HG03439 (cell line): ENCODE measurements around the gene SDK1.

ENCODE experiments used
- ATAC-seq: cut with Tn5 transposase; IDR thresholded peaks from one replicate; pipeline ENCODE4 v1.9.1; 2021; ENCODE audit warnings: mild to moderate bottlenecking, moderate library complexity; ENCODE audit not compliant: unreplicated experiment

Gene SDK1

GRCh38 chr7:4184653-4185052 is 883.6 kb downstream of the SDK1 start:
- ATAC-seq, result no peak

GRCh38 chr7:4185136-4185535 is 884.1 kb downstream of the SDK1 start:
- ATAC-seq, result no peak

- ATAC-seq, result no peak
Measured at GRCh38 chr7:4185721-4186512, 884.9 kb downstream of the SDK1 start.

- no peak for ATAC-seq
Measured at GRCh38 chr7:4186513-4186780, 885.4 kb downstream of the SDK1 start.

- ATAC-seq, result no peak
Measured at GRCh38 chr7:4188651-4189050, 887.6 kb downstream of the SDK1 start.

- no peak for ATAC-seq
Measured at GRCh38 chr7:4189131-4189570, 888.1 kb downstream of the SDK1 start.

- ATAC-seq, result no peak
Measured at GRCh38 chr7:4190010-4190981, 889.2 kb downstream of the SDK1 start.

- no peak for ATAC-seq
Measured at GRCh38 chr7:4191046-4191445, 890.0 kb downstream of the SDK1 start.

- no peak for ATAC-seq
Measured at GRCh38 chr7:4191525-4191924, 890.5 kb downstream of the SDK1 start.

- no peak for ATAC-seq
Measured at GRCh38 chr7:4195660-4196059, 894.6 kb downstream of the SDK1 start.

GRCh38 chr7:4196121-4196819 is 895.2 kb downstream of the SDK1 start:
- ATAC-seq, result no peak

GRCh38 chr7:4198301-4198700 is 897.2 kb downstream of the SDK1 start:
- no peak for ATAC-seq

GRCh38 chr7:4200546-4201094 is 899.6 kb downstream of the SDK1 start:
- ATAC-seq, result no peak

- no peak for ATAC-seq
Measured at GRCh38 chr7:4201566-4201965, 900.5 kb downstream of the SDK1 start.

- ATAC-seq, result no peak
Measured at GRCh38 chr7:4202154-4202736, 901.2 kb downstream of the SDK1 start.

- ATAC-seq, result no peak
Measured at GRCh38 chr7:4202954-4203353, 901.9 kb downstream of the SDK1 start.

GRCh38 chr7:4203626-4204512 is 902.8 kb downstream of the SDK1 start:
- no peak for ATAC-seq

- no peak for ATAC-seq
Measured at GRCh38 chr7:4204513-4205165, 903.6 kb downstream of the SDK1 start.

- ATAC-seq, result no peak
Measured at GRCh38 chr7:4205828-4206227, 904.8 kb downstream of the SDK1 start.
